IPS-18c (cell line): ENCODE measurements around the gene AVP.

Source experiments
- H3K4me3 ChIP-seq: 2 replicates; pipeline ENCODE4 v1.7.0; 2013; ENCODE audit warnings: low read depth, mild to moderate bottlenecking, low read length, moderate library complexity; ENCODE audit not compliant: insufficient read depth
- H3K9me3 ChIP-seq: one replicate; pipeline ENCODE4 v1.6.1; 2013; ENCODE audit warnings: mild to moderate bottlenecking, low read length, moderate library complexity; ENCODE audit not compliant: control insufficient read depth, insufficient read depth

Gene AVP

DNA sequence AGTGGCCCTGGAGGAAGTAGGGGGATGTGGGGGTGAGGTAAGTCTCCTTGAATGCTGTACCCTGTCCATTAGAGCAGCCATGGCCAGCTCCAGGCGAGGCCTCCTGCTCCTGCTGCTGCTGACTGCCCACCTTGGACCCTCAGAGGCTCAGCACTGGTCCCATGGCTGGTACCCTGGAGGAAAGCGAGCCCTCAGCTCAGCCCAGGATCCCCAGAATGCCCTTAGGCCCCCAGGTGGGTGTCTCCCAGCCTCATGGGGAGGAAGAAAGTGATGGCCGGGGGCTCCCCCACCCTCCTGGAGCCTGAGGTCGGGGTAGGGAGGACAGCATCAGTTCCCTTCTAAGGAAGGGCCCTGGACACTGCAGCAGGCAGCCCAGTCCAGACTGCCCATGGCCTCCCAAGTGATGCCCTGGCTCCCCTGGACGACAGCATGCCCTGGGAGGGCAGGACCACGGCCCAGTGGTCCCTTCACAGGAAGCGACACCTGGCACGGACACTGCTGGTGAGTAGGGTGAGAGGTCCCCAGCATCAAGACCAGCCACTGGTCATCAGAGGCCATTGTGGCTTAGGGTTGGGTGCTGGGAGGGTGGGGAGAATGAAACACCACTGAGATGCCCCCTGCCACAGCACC, 40.1 kb downstream of the AVP start:
- Histone ChIP-seq H3K4me3 (no peak overlapping the region), H3K9me3 (peaks cover 2% of the 10 kb centered on the region)

DNA sequence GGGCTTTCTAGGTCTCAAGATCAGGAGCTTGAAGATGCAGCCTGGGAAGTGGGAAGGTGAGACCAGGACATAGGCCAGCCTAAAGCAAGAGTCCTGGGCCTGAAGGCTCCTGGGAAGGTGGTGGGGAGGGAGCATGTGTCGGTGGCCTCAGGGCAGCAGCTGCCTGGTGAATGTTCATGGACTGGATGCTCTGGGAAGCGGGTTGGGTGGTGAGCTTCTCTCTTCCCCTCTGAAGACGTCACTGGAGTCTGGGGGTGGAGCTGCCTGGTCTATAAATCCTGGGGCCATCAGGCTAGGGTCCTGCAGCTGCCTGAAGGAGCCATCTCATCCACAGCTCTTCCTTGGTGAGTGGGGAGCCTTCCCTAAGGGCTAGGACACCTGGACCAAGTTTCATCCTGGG, 41.2 kb downstream of the AVP start, which contains the start of gene GNRH2:
GNRH2 (plus strand) TSS at position 301 of the 400 bp plus-strand sequence. CDS start 793 bp downstream, outside the sequence.
- H3K9me3 ChIP-seq = peaks cover 4% of the 10 kb centered on the region
- no peak within 1 kb of the TSS for H3K4me3 ChIP-seq

DNA sequence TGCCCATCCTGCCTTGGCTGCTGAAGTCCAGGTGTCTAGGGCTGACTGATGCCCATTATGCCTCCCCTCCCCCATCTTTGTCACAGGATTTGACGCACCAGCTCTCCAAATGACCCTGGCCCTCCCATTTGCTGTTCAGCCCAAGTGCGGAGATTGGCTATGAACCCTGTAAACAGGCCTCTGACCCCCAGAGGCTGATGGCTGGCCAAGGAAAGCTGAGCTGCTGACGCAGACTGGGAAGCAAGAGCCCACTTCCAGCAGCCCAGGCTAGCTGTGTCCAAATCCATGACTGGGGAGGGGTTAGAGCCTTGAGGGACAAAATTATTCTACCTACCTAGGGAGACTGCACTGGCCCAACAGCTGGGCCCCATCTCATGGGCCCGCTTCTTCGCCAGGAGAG, 41.9 kb downstream of the AVP start:
- H3K4me3 ChIP-seq = no peak overlapping the region
- H3K9me3 ChIP-seq = peaks cover 4% of the 10 kb centered on the region

DNA sequence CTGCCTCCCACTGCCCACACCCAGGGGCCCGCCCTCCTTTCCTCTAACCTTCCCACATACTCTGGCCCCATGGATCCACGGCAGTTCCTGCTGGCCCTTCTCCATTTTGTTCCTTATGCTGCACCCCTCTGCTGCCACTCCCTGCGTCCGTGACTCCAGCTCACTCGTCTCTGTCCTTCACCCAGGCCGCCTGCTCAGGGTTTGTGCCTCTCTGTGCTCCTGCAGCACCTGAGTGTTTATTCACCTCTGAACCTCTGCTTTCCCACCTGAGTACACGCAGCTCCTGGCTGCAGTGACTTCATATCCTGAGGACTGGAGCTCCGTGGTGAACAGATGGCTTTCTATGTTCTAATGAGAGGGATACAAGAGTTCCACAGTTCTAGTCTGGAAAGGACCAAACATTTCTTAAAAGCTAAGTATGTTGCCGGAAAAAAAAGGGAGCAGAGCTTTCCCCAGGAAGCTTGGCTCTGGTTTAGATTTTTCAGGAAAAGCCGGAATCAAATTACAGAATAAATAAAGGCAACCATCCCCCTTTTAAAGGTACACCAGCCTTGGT, 42.6 kb downstream of the AVP start:
- Histone ChIP-seq H3K4me3 (no peak overlapping the region), H3K9me3 (peaks cover 4% of the 10 kb centered on the region)

DNA sequence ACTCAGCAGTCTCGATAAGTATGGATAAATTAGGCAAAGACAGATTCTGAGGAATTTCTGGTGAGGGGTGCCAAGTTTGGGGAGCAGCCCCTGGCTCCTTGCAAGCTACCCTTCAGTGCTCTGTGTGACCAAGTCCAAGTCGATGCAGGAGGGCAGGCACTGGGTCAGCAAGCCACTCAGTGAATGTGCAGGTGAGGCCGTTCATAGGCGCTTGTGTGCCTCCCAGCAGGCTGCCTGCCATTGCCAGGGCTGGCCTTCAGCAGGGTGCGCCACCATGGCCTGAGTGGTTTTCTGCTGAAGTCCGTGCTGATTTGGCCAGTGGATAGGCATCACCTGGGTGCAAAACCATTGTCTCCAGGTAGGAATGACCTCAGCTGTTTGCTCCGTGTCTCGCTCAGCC, 44.4 kb downstream of the AVP start:
- Histone ChIP-seq H3K4me3 (no peak overlapping the region), H3K9me3 (peaks cover 2% of the 10 kb centered on the region)

DNA sequence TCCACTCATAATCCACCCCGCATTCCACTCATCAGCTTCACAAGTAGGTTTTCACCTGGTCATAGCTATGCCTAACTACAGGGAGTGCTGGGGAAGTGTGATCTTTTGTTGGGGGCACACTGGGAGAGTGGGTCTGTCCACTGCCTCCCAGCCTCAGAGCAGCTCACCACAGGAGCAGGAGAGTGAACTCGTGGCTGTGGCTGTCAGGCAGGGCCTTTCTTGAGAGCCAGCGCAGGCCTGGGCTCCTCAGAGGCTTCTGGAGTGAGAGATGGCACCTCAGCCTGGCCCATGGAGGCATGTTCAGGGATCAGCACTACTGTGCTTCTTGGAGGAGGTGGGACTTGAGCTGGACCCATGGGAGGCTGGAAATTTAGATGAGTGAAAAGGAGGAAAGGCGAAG, 45.1 kb downstream of the AVP start:
- peaks cover 2% of the 10 kb centered on the region for H3K9me3 ChIP-seq
- H3K4me3 ChIP-seq = no peak overlapping the region

DNA sequence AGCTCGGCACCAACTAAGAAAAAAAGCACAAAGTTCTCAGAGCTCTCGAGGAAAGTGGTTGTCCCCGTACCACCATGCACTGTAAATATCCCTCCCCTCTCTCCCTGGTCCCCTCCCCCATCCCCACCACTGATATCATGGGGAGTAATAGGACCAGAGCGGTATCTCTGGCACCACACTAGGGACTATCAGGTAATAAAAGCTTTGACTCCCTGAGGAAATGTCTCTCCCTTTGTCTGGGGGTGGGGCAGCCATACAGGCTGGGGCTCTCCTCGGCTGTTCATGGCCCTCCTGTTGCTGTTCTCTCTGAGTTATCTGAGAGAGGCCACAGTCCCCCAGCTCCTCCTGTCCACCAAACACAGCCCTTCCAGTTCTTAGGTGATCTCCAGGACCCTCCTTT, 46.1 kb downstream of the AVP start:
- H3K4me3 ChIP-seq = no peak overlapping the region
- peaks cover 2% of the 10 kb centered on the region for H3K9me3 ChIP-seq

DNA sequence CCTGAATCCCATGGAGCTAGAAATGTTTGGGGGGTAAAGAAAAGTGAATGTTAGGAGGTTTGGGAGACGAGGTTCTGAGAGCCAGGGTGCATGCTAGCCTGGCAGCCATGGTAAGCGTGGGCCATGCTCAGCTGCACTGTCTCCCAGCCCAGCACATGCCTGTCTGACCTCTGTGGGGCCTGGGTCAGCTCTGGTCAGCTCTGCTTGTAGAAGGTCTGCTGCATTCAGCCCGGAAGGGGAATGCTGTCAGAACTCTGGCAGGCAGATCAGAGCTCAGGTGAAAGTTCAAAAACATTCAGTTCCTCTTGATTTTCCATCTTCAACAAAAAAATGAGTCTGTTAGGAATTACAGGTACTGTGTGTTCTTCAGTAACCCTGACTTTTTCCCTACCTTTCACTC, 46.9 kb downstream of the AVP start:
- Histone ChIP-seq H3K4me3 (no peak overlapping the region), H3K9me3 (peaks cover 2% of the 10 kb centered on the region)

DNA sequence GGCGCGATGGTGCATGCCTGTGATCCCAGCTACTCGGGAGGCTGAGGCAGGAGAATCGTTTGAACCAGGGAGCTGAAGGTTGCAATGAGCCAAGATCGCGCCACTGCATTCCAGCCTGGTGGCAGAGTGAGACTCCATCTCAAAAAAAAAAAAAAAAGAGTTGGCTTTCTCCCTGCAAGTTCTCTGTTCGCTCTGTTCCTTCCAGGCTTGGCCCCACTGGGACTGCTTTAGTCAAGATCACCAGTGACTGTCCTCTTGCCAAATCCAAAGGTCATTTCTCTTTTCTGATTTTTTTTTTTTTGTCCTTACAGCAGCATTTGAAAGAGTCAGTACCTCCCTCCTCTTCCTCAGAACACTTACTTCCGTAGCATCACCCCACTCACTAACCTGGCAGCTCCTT, 51.9 kb downstream of the AVP start:
- Histone ChIP-seq H3K4me3 (no peak overlapping the region), H3K9me3 (no peaks in the 10 kb centered on the region)
